ENCODE data around the gene IKZF1. TPM values are rescaled to one million over a fixed set of nuclear protein-coding genes. Genes with fewer than 3 reads are reported as not detected.

Gene IKZF1
- total RNA-seq, 1 experiment from 2014 or later: 3.7 TPM

DNA sequence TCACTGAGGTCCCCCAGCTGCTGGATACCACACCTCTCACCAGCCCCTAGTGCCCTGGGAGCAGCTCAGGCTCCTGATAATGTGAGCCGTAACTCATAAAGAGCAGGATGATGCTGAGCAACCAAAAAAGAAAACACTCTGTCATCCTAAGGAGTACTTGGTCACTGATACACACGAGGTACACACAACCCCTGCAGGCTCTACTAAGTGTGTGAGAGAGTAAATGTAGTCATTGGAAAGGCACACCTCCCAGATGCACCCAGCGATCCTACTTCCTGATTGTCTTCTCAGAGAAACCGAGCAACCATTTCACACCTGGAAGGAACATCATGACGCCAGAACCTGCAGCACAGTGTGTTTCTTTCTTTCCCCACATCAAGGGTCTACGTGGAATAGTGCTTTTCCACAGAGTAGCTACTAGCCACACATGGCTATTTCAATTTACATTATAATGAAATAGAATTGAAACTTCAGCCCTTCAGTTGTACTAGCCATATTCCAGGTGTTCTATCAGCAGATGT is 111.4 kb downstream of the IKZF1 start:
- H3K27ac ChIP-seq (ENCODE audit: low read depth, low read length, poor library complexity, severe bottlenecking): no peak overlapping the region
- CTCF ChIA-PET: interaction anchor here (0.7 to 0.8 kb wide), 2 partner anchors 211 to 323 kb away, joined by 3 to 7 read pairs; no protein-coding TSS in a partner anchor
- intact Hi-C loops (cut with micrococcal nuclease; ENCODE audit: unreplicated experiment): no loop called here
- no peaks in the 10 kb centered on the region for H3K27me3 ChIP-seq (replicated peaks; ENCODE audit: insufficient read depth, low read depth, low read length, poor library complexity)
- H3K4me1 ChIP-seq (ENCODE audit: insufficient read depth, low read length, poor library complexity, severe bottlenecking): no peaks in the 10 kb centered on the region
- DNase-seq (ENCODE audit: low spot score): no peak
- H3K36me3 ChIP-seq (ENCODE audit: insufficient read depth, low read length, poor library complexity, severe bottlenecking): no peaks in the 10 kb centered on the region
- BruUV-seq (replicated peaks): no TSS peak
- POLR2A ChIA-PET (ENCODE audit: low non-redundant PET): no interaction called here
- no peaks in the 10 kb centered on the region for H3K9me3 ChIP-seq (ENCODE audit: low read depth, low read length, poor library complexity, severe bottlenecking)
- TF ChIP-seq EZH2 (IDR thresholded peaks at IDR 0.05; ENCODE audit: borderline replicate concordance, low read depth, low read length, poor library complexity, severe bottlenecking): no peak
- TF ChIP-seq CTCF (conservative IDR thresholded peaks at IDR 0.05; ENCODE audit: low read depth, low read length): no peak
- H3K4me3 ChIP-seq (ENCODE audit: low read depth, low read length, poor library complexity, severe bottlenecking): no peak overlapping the region

DNA sequence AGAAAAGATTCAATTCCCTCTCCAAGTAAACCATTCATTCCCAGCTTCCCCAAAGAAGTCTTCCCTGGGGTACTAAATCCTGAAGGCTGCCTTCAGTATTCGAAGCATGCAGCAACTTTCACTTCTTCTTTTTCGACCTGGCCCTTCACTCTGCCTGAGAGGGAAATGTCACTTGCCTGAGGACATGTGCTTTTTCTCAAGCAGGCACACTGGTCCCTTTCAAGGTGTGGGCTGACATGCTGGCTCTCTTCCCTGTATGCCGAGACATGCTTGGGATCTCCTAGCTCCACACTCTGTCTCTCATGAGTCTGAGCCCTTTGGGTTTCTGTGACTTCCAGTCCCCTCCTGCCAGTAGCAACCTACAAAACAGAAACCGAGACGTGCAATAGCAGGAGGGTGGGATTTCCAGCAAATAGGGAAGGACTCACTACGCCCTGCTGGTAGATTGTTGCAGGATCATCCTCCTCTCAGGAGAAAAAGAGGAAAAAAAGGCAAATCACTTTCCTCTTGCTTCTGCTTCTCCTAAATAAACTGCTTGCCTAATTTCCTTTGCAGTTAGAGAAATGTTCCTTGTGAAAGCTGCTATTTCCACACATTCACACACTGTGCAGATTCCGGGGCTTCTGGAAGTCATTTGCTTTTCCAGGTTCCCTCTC is 112.1 kb downstream of the IKZF1 start:
- no peak overlapping the region for H3K27ac ChIP-seq (ENCODE audit: low read depth, low read length, poor library complexity, severe bottlenecking)
- no TSS peak for BruUV-seq (replicated peaks)
- CTCF ChIA-PET: interaction anchor here (0.7 to 0.8 kb wide), 2 partner anchors 211 to 324 kb away, joined by 3 to 7 read pairs; no protein-coding TSS in a partner anchor
- POLR2A ChIA-PET (ENCODE audit: low non-redundant PET): no interaction called here
- intact Hi-C loops (cut with micrococcal nuclease; ENCODE audit: unreplicated experiment): no loop called here
- H3K4me1 ChIP-seq (ENCODE audit: insufficient read depth, low read length, poor library complexity, severe bottlenecking): no peaks in the 10 kb centered on the region
- no peak for TF ChIP-seq CTCF (conservative IDR thresholded peaks at IDR 0.05; ENCODE audit: low read depth, low read length)
- no peak for DNase-seq (ENCODE audit: low spot score)
- no peaks in the 10 kb centered on the region for H3K36me3 ChIP-seq (ENCODE audit: insufficient read depth, low read length, poor library complexity, severe bottlenecking)
- H3K4me3 ChIP-seq (ENCODE audit: low read depth, low read length, poor library complexity, severe bottlenecking): no peak overlapping the region
- no peaks in the 10 kb centered on the region for H3K27me3 ChIP-seq (replicated peaks; ENCODE audit: insufficient read depth, low read depth, low read length, poor library complexity)
- H3K9me3 ChIP-seq (ENCODE audit: low read depth, low read length, poor library complexity, severe bottlenecking): no peaks in the 10 kb centered on the region

- DNase-seq (ENCODE audit: low spot score): peak; percentile 86
- intact Hi-C loops (cut with micrococcal nuclease; ENCODE audit: unreplicated experiment): loop anchor here (1.0 kb wide), 3 partner anchors 213 to 326 kb away; no protein-coding TSS in a partner anchor
- Histone ChIP-seq H3K27ac (ENCODE audit: low read depth, low read length, poor library complexity, severe bottlenecking) (no peak overlapping the region), H3K4me1 (ENCODE audit: insufficient read depth, low read length, poor library complexity, severe bottlenecking) (no peaks in the 10 kb centered on the region), H3K4me3 (ENCODE audit: low read depth, low read length, poor library complexity, severe bottlenecking) (no peak overlapping the region), H3K27me3 (replicated peaks; ENCODE audit: insufficient read depth, low read depth, low read length, poor library complexity) (no peaks in the 10 kb centered on the region), H3K36me3 (ENCODE audit: insufficient read depth, low read length, poor library complexity, severe bottlenecking) (no peaks in the 10 kb centered on the region), H3K9me3 (ENCODE audit: low read depth, low read length, poor library complexity, severe bottlenecking) (no peaks in the 10 kb centered on the region)
- no TSS peak for BruUV-seq (replicated peaks)
- ChIA-PET CTCF (interaction anchor here (1.1 to 1.4 kb wide), 3 partner anchors 49 to 326 kb away, joined by 3 to 6 read pairs (median 5); no protein-coding TSS in a partner anchor), POLR2A (ENCODE audit: low non-redundant PET) (no interaction called here)
- TF ChIP-seq EZH2 (IDR thresholded peaks at IDR 0.05; ENCODE audit: borderline replicate concordance, low read depth, low read length, poor library complexity, severe bottlenecking): no peak
- TF ChIP-seq CTCF (conservative IDR thresholded peaks at IDR 0.05; ENCODE audit: low read depth, low read length): peak; percentile 89
These were observed 113.6 kb downstream of the IKZF1 start for GRCh38 chr7:50418086-50418515.

Measured in A673 (cell line).